Measurements from ENCODE around the gene OCSTAMP.
A peak's percentile ranks its signal among the peaks of the same experiment; 100 is the strongest.

Gene OCSTAMP

DNA sequence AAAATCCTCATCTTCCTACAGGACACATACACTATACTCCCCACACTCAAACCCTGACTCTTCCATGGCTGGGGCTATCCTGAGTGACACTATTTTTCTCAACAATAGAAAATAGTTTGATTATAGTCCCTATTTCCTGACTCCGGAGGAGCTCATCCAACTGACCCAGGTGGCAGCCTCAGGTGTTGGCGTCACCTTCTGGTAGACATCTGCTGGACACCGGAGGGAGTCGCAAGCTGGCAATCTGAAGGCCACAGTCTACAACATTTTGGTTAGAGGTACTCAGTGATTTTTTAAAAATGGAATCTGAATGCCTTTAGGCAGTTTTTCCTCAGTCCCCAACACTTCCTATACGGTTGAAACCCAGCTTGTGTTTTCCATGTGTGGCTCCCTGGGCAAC lies 32.2 kb upstream of the OCSTAMP start:
- CTCF ChIA-PET = interaction anchor here (0.6 to 0.9 kb wide), 2 partner anchors 20 to 38 kb away, joined by 3 to 4 read pairs; no protein-coding TSS in a partner anchor
- no peak for DNase-seq (ENCODE audit: extremely low spot score)

DNA sequence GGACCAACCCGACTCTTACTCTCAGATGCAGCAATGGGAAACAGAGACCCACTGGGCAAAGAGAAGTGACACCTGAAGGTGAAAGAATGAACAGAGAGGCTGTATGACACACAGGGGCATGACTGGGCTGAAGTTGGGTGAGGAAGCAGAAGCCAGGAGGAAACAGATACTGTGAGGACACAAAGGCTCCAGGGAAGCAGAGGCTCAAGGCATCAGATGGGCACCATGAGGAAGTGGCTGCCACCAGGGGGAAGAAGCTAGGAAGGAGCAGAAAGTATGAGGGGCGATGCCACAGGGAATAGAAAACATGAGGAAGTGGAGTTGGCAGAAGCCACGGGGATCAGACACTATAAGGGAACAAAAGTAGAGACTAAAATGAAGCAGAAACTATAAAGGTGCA lies 30.9 kb upstream of the OCSTAMP start:
- DNase-seq (ENCODE audit: extremely low spot score) = no peak
- ChIA-PET CTCF (no interaction called here), POLR2A (no interaction called here)
- TF ChIP-seq TARDBP (IDR thresholded peaks at IDR 0.05) (no peak), HDGF (IDR thresholded peaks at IDR 0.05; ENCODE audit: borderline replicate concordance) (no peak), FOXK2 (IDR thresholded peaks at IDR 0.05) (no peak), NFRKB (IDR thresholded peaks at IDR 0.05) (no peak), ZNF384 (IDR thresholded peaks at IDR 0.05) (no peak), FOXA1 (IDR thresholded peaks at IDR 0.05) (no peak), SUZ12 (IDR thresholded peaks at IDR 0.05) (no peak)

More for the DNA sequence above, 32.2 kb upstream of the OCSTAMP start:
- no peak for TF ChIP-seq HDGF (IDR thresholded peaks at IDR 0.05; ENCODE audit: borderline replicate concordance)
- POLR2A ChIA-PET = no interaction called here

DNA sequence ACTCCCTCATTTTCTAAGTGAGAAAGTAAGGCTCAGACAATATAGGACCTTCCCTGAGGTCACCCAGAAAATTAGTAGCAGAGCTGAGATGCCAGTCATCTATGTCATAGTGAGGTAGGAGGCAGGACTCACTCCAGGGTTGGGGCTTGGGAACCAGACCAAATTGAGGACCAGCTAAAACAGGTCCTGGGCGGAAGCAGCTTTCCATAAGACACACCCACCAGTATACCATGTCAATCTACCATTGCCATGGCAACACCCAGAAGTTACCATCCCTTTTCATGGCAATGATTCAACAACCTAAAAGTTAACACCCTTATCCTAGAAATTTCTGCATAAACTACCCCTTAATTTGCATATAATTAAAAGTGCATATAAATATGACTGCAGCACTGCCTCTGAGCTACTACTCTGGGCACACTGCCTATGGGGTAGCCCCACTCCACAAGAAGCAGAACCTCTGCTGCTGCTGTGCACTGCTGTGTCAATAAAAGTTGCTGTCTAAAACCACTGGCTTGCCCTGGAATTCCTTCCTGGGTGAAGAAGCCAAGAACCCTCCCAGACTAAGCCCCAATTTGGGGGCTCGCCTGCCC lies 30.3 kb upstream of the OCSTAMP start:
- POLR2A ChIA-PET = no interaction called here
- TF ChIP-seq, protein P1, sequence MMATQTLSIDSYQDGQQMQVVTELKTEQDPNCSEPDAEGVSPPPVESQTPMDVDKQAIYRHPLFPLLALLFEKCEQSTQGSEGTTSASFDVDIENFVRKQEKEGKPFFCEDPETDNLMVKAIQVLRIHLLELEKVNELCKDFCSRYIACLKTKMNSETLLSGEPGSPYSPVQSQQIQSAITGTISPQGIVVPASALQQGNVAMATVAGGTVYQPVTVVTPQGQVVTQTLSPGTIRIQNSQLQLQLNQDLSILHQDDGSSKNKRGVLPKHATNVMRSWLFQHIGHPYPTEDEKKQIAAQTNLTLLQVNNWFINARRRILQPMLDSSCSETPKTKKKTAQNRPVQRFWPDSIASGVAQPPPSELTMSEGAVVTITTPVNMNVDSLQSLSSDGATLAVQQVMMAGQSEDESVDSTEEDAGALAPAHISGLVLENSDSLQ (IDR thresholded peaks at IDR 0.05) = peak; percentile 62
- TF ChIP-seq SP1 (IDR thresholded peaks at IDR 0.05) = no peak
- TF ChIP-seq CTBP1 (IDR thresholded peaks at IDR 0.05; ENCODE audit: borderline replicate concordance) = no peak
- no peak for TF ChIP-seq BHLHE40 (IDR thresholded peaks at IDR 0.05; ENCODE audit: borderline replicate concordance)
- CTCF ChIA-PET = no interaction called here
- no peak for DNase-seq (ENCODE audit: extremely low spot score)

DNA sequence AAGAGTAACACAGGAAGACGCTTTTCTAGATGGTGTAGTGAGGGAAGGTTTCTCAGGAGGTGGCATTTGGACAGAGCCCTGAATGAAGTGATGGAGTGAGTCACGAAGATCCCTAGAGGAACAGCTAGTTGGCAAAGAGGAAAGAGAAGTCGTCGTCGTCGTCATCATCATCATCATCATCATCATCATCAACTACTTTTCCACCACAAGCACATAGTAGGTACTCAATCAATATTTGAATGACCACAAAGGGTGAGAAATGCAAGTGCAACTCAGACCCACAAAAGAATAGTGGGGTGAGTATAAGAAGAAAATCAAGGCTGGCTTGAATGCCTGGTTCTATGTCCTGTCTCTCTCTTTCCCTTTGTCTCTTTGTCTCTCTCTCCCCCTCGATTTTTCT lies 28.3 kb upstream of the OCSTAMP start:
- CTCF ChIA-PET = no interaction called here
- POLR2A ChIA-PET = no interaction called here
- DNase-seq (ENCODE audit: extremely low spot score) = no peak
- TF ChIP-seq SUZ12 (IDR thresholded peaks at IDR 0.05) = no peak
- TF ChIP-seq HDGF (IDR thresholded peaks at IDR 0.05; ENCODE audit: borderline replicate concordance) = no peak
- TF ChIP-seq FOXK2 (IDR thresholded peaks at IDR 0.05) = no peak
- no peak for TF ChIP-seq BHLHE40 (IDR thresholded peaks at IDR 0.05; ENCODE audit: borderline replicate concordance)
- TF ChIP-seq ELF4 (IDR thresholded peaks at IDR 0.05) = no peak
- no peak for TF ChIP-seq SP1 (IDR thresholded peaks at IDR 0.05)
- TF ChIP-seq ARNT (IDR thresholded peaks at IDR 0.05) = no peak
- no peak for TF ChIP-seq TARDBP (IDR thresholded peaks at IDR 0.05)
- no peak for TF ChIP-seq FOXA1 (IDR thresholded peaks at IDR 0.05)
- no peak for TF ChIP-seq L3MBTL2 (conservative IDR thresholded peaks at IDR 0.05)
- no peak for TF ChIP-seq CTBP1 (IDR thresholded peaks at IDR 0.05; ENCODE audit: borderline replicate concordance)
- TF ChIP-seq NFRKB (IDR thresholded peaks at IDR 0.05) = no peak
- TF ChIP-seq, protein P1 (IDR thresholded peaks at IDR 0.05) = no peak
- no peak for TF ChIP-seq LEF1 (IDR thresholded peaks at IDR 0.05; ENCODE audit: borderline replicate concordance)
- TF ChIP-seq ZNF384 (IDR thresholded peaks at IDR 0.05) = no peak

DNA sequence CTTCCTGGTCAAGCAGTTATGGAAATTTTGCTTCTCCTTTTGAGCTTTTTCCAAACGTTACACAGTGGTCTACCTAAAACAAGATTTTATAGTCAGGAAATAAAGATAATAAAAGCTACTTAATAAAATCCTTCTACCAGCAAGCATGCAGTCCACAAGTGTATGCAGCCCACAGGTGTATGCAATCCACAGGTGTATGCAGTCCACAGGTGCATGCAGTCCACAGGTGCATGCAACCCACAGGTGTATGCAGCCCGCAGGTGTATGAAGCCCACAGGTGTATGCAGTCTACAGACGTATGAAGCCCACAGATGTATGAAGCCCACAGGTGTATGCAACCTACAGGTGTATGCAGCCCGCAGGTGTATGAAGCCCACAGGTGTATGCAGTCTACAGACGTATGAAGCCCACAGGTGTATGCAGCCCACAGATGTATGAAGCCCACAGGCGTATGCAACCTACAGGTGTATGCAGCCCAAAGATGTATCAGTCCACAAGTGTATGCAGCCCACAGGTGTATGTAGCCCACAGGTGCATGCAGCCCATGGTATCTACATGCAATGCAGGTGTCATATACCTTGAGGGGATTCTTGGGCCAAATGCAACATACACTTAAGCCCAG lies 26.4 kb upstream of the OCSTAMP start:
- no peak for TF ChIP-seq FOXA1 (IDR thresholded peaks at IDR 0.05)
- TF ChIP-seq LEF1 (IDR thresholded peaks at IDR 0.05; ENCODE audit: borderline replicate concordance) = no peak
- TF ChIP-seq ZNF384 (IDR thresholded peaks at IDR 0.05) = no peak
- no peak for TF ChIP-seq FOXM1 (IDR thresholded peaks at IDR 0.05; ENCODE audit: borderline replicate concordance)
- no peak for TF ChIP-seq BHLHE40 (IDR thresholded peaks at IDR 0.05; ENCODE audit: borderline replicate concordance)
- TF ChIP-seq ARNT (IDR thresholded peaks at IDR 0.05) = no peak
- no peak for DNase-seq (ENCODE audit: extremely low spot score)
- CTCF ChIA-PET = no interaction called here
- POLR2A ChIA-PET = no interaction called here

DNA sequence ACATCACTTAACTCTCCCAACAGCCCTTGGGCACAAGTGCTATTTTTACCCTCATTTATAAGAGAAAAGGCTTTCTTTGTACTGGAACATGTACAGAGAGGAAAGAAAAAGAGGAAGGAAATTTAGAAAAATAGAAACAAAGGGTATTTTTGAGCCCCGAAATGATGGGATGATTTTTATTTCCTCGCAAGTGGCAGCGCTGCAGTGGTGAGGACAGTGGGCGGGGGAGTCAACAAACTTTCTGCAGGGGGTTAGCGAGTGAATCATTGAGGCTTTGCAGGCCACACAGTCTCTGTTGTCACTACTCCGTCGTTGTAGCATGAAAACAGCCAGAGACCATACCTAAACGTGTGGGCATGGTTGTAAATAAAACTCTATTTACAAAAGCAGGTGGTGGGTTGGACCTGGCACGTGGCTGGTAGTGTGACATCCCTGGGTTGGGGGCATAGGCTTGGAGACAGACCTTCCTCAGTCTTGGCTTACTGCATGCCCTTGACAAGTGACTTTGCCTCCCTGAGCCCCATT lies 25.5 kb upstream of the OCSTAMP start:
- no peak for TF ChIP-seq LEF1 (IDR thresholded peaks at IDR 0.05; ENCODE audit: borderline replicate concordance)
- TF ChIP-seq, protein P1 (IDR thresholded peaks at IDR 0.05) = no peak
- TF ChIP-seq TARDBP (IDR thresholded peaks at IDR 0.05) = no peak
- TF ChIP-seq HDGF (IDR thresholded peaks at IDR 0.05; ENCODE audit: borderline replicate concordance) = no peak
- no peak for TF ChIP-seq NFRKB (IDR thresholded peaks at IDR 0.05)
- no peak for TF ChIP-seq FOXA1 (IDR thresholded peaks at IDR 0.05)
- no peak for TF ChIP-seq FOXK2 (IDR thresholded peaks at IDR 0.05)
- TF ChIP-seq BHLHE40 (IDR thresholded peaks at IDR 0.05; ENCODE audit: borderline replicate concordance) = no peak
- no peak for TF ChIP-seq CTBP1 (IDR thresholded peaks at IDR 0.05; ENCODE audit: borderline replicate concordance)
- TF ChIP-seq L3MBTL2 (conservative IDR thresholded peaks at IDR 0.05) = no peak
- TF ChIP-seq ARNT (IDR thresholded peaks at IDR 0.05) = no peak
- TF ChIP-seq ZNF384 (IDR thresholded peaks at IDR 0.05) = no peak
- TF ChIP-seq ELF4 (IDR thresholded peaks at IDR 0.05) = no peak
- TF ChIP-seq SUZ12 (IDR thresholded peaks at IDR 0.05) = no peak
- no peak for TF ChIP-seq FOXM1 (IDR thresholded peaks at IDR 0.05; ENCODE audit: borderline replicate concordance)
- TF ChIP-seq SP1 (IDR thresholded peaks at IDR 0.05) = no peak
- CTCF ChIA-PET = no interaction called here
- POLR2A ChIA-PET = no interaction called here
- DNase-seq (ENCODE audit: extremely low spot score) = no peak
